ENCODE measurements around the gene KLB.
A peak's percentile ranks its signal among the peaks of the same experiment; 100 is the strongest.
"Not testable (repeated sequence)": the region's sequence is repeated elsewhere in the genome, so short reads cannot be mapped to it uniquely, and the experiment has no call there.

The KLB gene

GRCh38 chr4:39452860-39453587, 46.3 kb downstream of the KLB start:
- H3K27me3 ChIP-seq (ENCODE audit: insufficient read depth, insufficient read length): no peaks in the 10 kb centered on the region
- H3K4me1 ChIP-seq (ENCODE audit: insufficient read depth, insufficient read length): no peaks in the 10 kb centered on the region
- H3K9ac ChIP-seq (ENCODE audit: insufficient read length, low read depth): no peak overlapping the region
- no peak for DNase-seq (ENCODE audit: low read depth, low spot score)
- H3K4me3 ChIP-seq (ENCODE audit: insufficient read length, low read depth): no peak overlapping the region
- peaks cover 86% of the 10 kb centered on the region for H3K36me3 ChIP-seq (ENCODE audit: insufficient read depth, insufficient read length, low read length)
- no peaks in the 10 kb centered on the region for H3K9me3 ChIP-seq (ENCODE audit: insufficient read depth, low read length)
- TF ChIP-seq ZNF274 (IDR thresholded peaks at IDR 0.05; ENCODE audit: low read depth, low read length): no peak
- TF ChIP-seq SUZ12 (IDR thresholded peaks at IDR 0.05; ENCODE audit: extremely low read depth, insufficient read depth, insufficient read length): no peak
- TF ChIP-seq YY1 (IDR thresholded peaks at IDR 0.05; ENCODE audit: insufficient read depth, insufficient read length): no peak

- H3K4me1 ChIP-seq (ENCODE audit: insufficient read depth, insufficient read length): no peaks in the 10 kb centered on the region
- DNase-seq (ENCODE audit: low read depth, low spot score): no peak
- H3K4me3 ChIP-seq (ENCODE audit: insufficient read length, low read depth): no peak overlapping the region
- peaks cover 91% of the 10 kb centered on the region for H3K36me3 ChIP-seq (ENCODE audit: insufficient read depth, insufficient read length, low read length)
- no peak overlapping the region for H3K9ac ChIP-seq (ENCODE audit: insufficient read length, low read depth)
- H3K9me3 ChIP-seq (ENCODE audit: insufficient read depth, low read length): no peaks in the 10 kb centered on the region
- no peaks in the 10 kb centered on the region for H3K27me3 ChIP-seq (ENCODE audit: insufficient read depth, insufficient read length)
- TF ChIP-seq ZNF274 (IDR thresholded peaks at IDR 0.05; ENCODE audit: low read depth, low read length) (no peak), YY1 (IDR thresholded peaks at IDR 0.05; ENCODE audit: insufficient read depth, insufficient read length) (no peak), SUZ12 (IDR thresholded peaks at IDR 0.05; ENCODE audit: extremely low read depth, insufficient read depth, insufficient read length) (no peak)
These were observed 47.0 kb downstream of the KLB start for GRCh38 chr4:39453738-39454137.

- Histone ChIP-seq H3K36me3 (ENCODE audit: insufficient read depth, insufficient read length, low read length) (peaks cover 80% of the 10 kb centered on the region), H3K27me3 (ENCODE audit: insufficient read depth, insufficient read length) (no peaks in the 10 kb centered on the region), H3K9me3 (ENCODE audit: insufficient read depth, low read length) (no peaks in the 10 kb centered on the region), H3K9ac (ENCODE audit: insufficient read length, low read depth) (no peak overlapping the region), H3K4me3 (ENCODE audit: insufficient read length, low read depth) (no peak overlapping the region), H3K4me1 (ENCODE audit: insufficient read depth, insufficient read length) (no peaks in the 10 kb centered on the region)
- TF ChIP-seq YY1 (IDR thresholded peaks at IDR 0.05; ENCODE audit: insufficient read depth, insufficient read length): no peak
- TF ChIP-seq ZNF274 (IDR thresholded peaks at IDR 0.05; ENCODE audit: low read depth, low read length): no peak
- no peak for TF ChIP-seq SUZ12 (IDR thresholded peaks at IDR 0.05; ENCODE audit: extremely low read depth, insufficient read depth, insufficient read length)
- DNase-seq (ENCODE audit: low read depth, low spot score): no peak
These were observed 48.8 kb downstream of the KLB start for GRCh38 chr4:39455486-39455885.

GRCh38 chr4:39456946-39457763, 50.4 kb downstream of the KLB start:
- Histone ChIP-seq H3K4me3 (ENCODE audit: insufficient read length, low read depth) (peak overlapping the region; percentile 91), H3K9ac (ENCODE audit: insufficient read length, low read depth) (peak overlapping the region; percentile 98), H3K36me3 (ENCODE audit: insufficient read depth, insufficient read length, low read length) (peaks cover 79% of the 10 kb centered on the region), H3K9me3 (ENCODE audit: insufficient read depth, low read length) (no peaks in the 10 kb centered on the region), H3K27me3 (ENCODE audit: insufficient read depth, insufficient read length) (no peaks in the 10 kb centered on the region), H3K4me1 (ENCODE audit: insufficient read depth, insufficient read length) (no peaks in the 10 kb centered on the region)
- no peak for TF ChIP-seq SUZ12 (IDR thresholded peaks at IDR 0.05; ENCODE audit: extremely low read depth, insufficient read depth, insufficient read length)
- TF ChIP-seq YY1 (IDR thresholded peaks at IDR 0.05; ENCODE audit: insufficient read depth, insufficient read length): no peak
- no peak for TF ChIP-seq ZNF274 (IDR thresholded peaks at IDR 0.05; ENCODE audit: low read depth, low read length)
- no peak for DNase-seq (ENCODE audit: low read depth, low spot score)

DNA sequence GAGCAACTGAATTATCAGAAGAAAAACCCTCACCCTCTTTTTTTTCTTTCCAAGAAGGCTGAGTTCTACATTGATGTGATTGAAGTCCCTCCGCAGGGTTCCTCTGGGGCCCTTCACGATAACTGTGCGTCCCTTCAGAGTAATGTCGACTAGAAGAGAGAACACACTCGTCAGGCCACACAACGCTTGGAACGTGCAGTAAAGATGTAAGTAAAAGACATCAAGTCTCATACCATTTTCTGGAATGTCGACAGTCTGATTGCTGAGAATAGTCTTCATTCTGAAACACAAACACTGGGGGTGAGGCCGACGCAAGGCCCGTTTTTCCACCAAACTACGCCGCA, 51.4 kb downstream of the KLB start:
- H3K27me3 ChIP-seq (ENCODE audit: insufficient read depth, insufficient read length); H3K9me3 ChIP-seq (ENCODE audit: insufficient read depth, low read length); DNase-seq (ENCODE audit: low read depth, low spot score); H3K4me1 ChIP-seq (ENCODE audit: insufficient read depth, insufficient read length): not testable (repeated sequence)
- H3K9ac ChIP-seq (ENCODE audit: insufficient read length, low read depth): peak overlapping the region; percentile 98
- peaks cover 78% of the 10 kb centered on the region for H3K36me3 ChIP-seq (ENCODE audit: insufficient read depth, insufficient read length, low read length)
- peak overlapping the region; percentile 91 for H3K4me3 ChIP-seq (ENCODE audit: insufficient read length, low read depth)

DNA sequence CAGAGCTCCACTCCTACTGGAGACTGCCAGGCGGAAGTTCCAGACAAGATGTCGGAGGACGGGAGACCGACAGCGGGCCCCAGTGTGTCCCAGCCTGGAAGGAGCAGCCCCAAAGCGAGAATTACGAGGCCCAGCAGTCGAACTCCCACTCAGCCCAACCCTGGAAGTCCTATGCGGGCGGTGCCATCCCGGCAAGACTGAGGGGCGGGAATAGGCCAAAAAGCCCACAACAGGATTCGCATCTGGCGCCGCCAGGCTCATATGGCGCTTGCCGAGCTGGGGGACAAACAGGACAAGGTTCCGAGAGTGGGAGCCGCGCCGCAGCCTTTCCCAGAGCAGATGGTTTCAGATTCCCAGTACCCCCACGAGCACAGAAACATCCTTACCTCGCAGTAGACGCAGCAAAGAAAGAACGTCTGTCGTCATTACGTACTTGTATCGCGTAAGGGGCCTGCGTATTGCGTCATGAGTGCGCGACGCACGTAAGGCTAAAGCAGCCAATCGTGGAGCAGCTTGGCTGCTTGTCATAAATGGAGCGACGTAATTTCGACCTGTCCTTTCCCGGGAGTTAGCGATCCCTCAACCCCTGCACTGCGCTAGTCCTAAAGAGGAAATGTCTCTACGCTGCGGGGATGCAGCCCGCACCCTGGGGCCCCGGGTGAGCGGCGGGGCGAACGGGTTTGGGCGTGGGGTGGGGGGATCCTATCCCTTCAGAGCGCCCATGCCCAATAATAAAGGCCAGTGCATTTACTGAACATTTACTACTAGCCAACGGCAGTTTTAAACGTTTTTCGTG, 52.0 kb downstream of the KLB start, which contains the start of the genes LIAS and RPL9:
LIAS (plus strand) TSS at position 552 of the 796 bp plus-strand sequence; CDS start at position 614, 62 bp downstream.
RPL9 (minus strand) TSS at position 418 of the 796 bp plus-strand sequence. CDS start 483 bp downstream, outside the sequence.
- H3K9me3 ChIP-seq (ENCODE audit: insufficient read depth, low read length): no peaks in the 10 kb centered on the region
- H3K9ac ChIP-seq (ENCODE audit: insufficient read length, low read depth): peak within 1 kb of the TSS; percentile 98
- H3K4me3 ChIP-seq (ENCODE audit: insufficient read length, low read depth): peak within 1 kb of the TSS; percentile 91
- H3K27me3 ChIP-seq (ENCODE audit: insufficient read depth, insufficient read length): no peaks in the 10 kb centered on the region
- no peak for TF ChIP-seq ZNF274 (IDR thresholded peaks at IDR 0.05; ENCODE audit: low read depth, low read length)
- TF ChIP-seq YY1 (IDR thresholded peaks at IDR 0.05; ENCODE audit: insufficient read depth, insufficient read length): no peak
- no peak for TF ChIP-seq SUZ12 (IDR thresholded peaks at IDR 0.05; ENCODE audit: extremely low read depth, insufficient read depth, insufficient read length)
- DNase-seq (ENCODE audit: low read depth, low spot score): peak; percentile 97
- H3K4me1 ChIP-seq (ENCODE audit: insufficient read depth, insufficient read length): no peaks in the 10 kb centered on the region
- peaks cover 78% of the 10 kb centered on the region for H3K36me3 ChIP-seq (ENCODE audit: insufficient read depth, insufficient read length, low read length)
